Spleen (tissue), 7 donors: ENCODE data around the gene EZH2.

Experiments used
- CTCF ChIP-seq, 11 experiments: fragments of 200-600 bp in 7 of 11; fragments of 450-650 bp in 4 of 11; sonication (generic) in 4 of 11; IDR thresholded peaks in 8 of 11; conservative IDR thresholded peaks in 3 of 11; 1 replicate in 7 of 11; 2 replicates in 4 of 11; pipeline versions ENCODE4 v1.4.0 to v1.8.0; 2016 to 2021; ENCODE audit warnings: antibody characterized with exemption in 11 of 11, inconsistent platforms in 4 of 11, mild to moderate bottlenecking in 1 of 11
- POLR2AphosphoS5 ChIP-seq, 3 donors: sonication (generic); formaldehyde crosslinking; IDR thresholded peaks; one replicate each; pipeline ENCODE4 v1.5.1; 2017; ENCODE audit warnings: antibody characterized with exemption in 3 of 3
- donor health status: DM: no; HTN: no; CAD: no; lungs with moderate emphysema.
- donor health status: DM: no; HTN: no; CAD: no.
- donor health status: DM: no; HTN: no; CAD: no.

- TF ChIP-seq CTCF (IDR thresholded peaks at IDR 0.05 in 8 of 11, conservative IDR thresholded peaks at IDR 0.05 in 3 of 11) (no peak), POLR2AphosphoS5 (IDR thresholded peaks at IDR 0.05) (no peak)
These were observed 55.1 kb downstream of the EZH2 start for GRCh38 chr7:148828965-148829364.
